ENCODE data around the gene TIMP2. TPM values are rescaled to one million over a fixed set of nuclear protein-coding genes. Genes with fewer than 3 reads are reported as not detected.

The TIMP2 gene
- total RNA-seq, 1 experiment from 2014 or later, result 398 TPM

Other genes starting within 250 kb of the TIMP2 start
- gene CYTH1, start 143.1 kb downstream of the TIMP2 start, total RNA-seq (2014; rRNA removed; shearing (Covaris generic)), result 60.7 and 69.2 TPM in 2 replicates
- 96.8 and 116 TPM in 2 replicates for gene USP36, start 84.6 kb downstream of the TIMP2 start, total RNA-seq (2014; rRNA removed; shearing (Covaris generic))
- 0.74 and 0.80 TPM in 2 replicates for gene CEP295NL, start 22.2 kb downstream of the TIMP2 start, total RNA-seq (2014; rRNA removed; shearing (Covaris generic))
- 1,201 and 1,214 TPM in 2 replicates for gene LGALS3BP, start 54.5 kb upstream of the TIMP2 start, total RNA-seq (2014; rRNA removed; shearing (Covaris generic))
- 104 and 107 TPM in 2 replicates for gene CANT1, start 84.4 kb upstream of the TIMP2 start, total RNA-seq (2014; rRNA removed; shearing (Covaris generic))
- 15.7 and 15.8 TPM in 2 replicates for gene C1QTNF1, start 98.8 kb upstream of the TIMP2 start, total RNA-seq (2014; rRNA removed; shearing (Covaris generic))
- 12.4 and 17.4 TPM in 2 replicates for gene ENGASE, start 149.4 kb upstream of the TIMP2 start, total RNA-seq (2014; rRNA removed; shearing (Covaris generic))